ENCODE results near the gene NT5E.

GRCh38 chr6:85455471-85456026 lies 5.7 kb downstream of the NT5E start:
- TF ChIP-seq EZH2phosphoT487 (IDR thresholded peaks at IDR 0.05; ENCODE audit: borderline replicate concordance, low read depth, low read length) (no peak), CTCF (conservative IDR thresholded peaks at IDR 0.05; ENCODE audit: low read length) (no peak)
